Smooth muscle cell (in vitro differentiated cells): ENCODE measurements around the gene KIF12. TPM values are rescaled to one million over a fixed set of nuclear protein-coding genes. Genes with fewer than 3 reads are reported as not detected.

Source experiments
- DNase-seq: peaks from one replicate; lab custom pipeline; 2025; ENCODE audit not compliant: unreplicated experiment; lab: John Stamatoyannopoulos, UW
- H2AFZ ChIP-seq: fragments of 200-600 bp; sonication (generic); 2 replicates; pipeline ENCODE4 v1.6.0; 2016; ENCODE audit warnings: antibody characterized with exemption, low read depth, mild to moderate bottlenecking
- H3F3A ChIP-seq: fragments of 200-600 bp; sonication (generic); 2 replicates; pipeline ENCODE4 v1.6.0; 2017; ENCODE audit warnings: antibody characterized with exemption, low read depth
- H3K27ac ChIP-seq: fragments of 200-600 bp; sonication (generic); 2 replicates; pipeline ENCODE4 v1.5.1; 2016; ENCODE audit warnings: low read depth, mild to moderate bottlenecking
- H3K27me3 ChIP-seq: fragments of 200-600 bp; sonication (generic); 2 replicates; pipeline ENCODE4 v1.6.1; 2016; ENCODE audit warnings: low read depth, mild to moderate bottlenecking
- H3K36me3 ChIP-seq: fragments of 200-600 bp; sonication (generic); 2 replicates; pipeline ENCODE4 v1.5.1; 2016; ENCODE audit warnings: low read depth
- H3K4me1 ChIP-seq: fragments of 200-600 bp; sonication (generic); 2 replicates; pipeline ENCODE4 v1.5.1; 2016; ENCODE audit warnings: low read depth
- H3K4me2 ChIP-seq: fragments of 200-600 bp; sonication (generic); 2 replicates; pipeline ENCODE4 v1.6.0; 2016; ENCODE audit warnings: mild to moderate bottlenecking
- H3K4me3 ChIP-seq: fragments of 200-600 bp; sonication (generic); 2 replicates; pipeline ENCODE4 v1.5.1; 2016; ENCODE audit warnings: mild to moderate bottlenecking
- H3K79me2 ChIP-seq: fragments of 200-600 bp; sonication (generic); 2 replicates; pipeline ENCODE4 v1.6.0; 2016; ENCODE audit warnings: low read depth, mild to moderate bottlenecking
- H3K9ac ChIP-seq: fragments of 200-600 bp; sonication (generic); 2 replicates; pipeline ENCODE4 v1.6.0; 2016; ENCODE audit warnings: low read depth
- H3K9me3 ChIP-seq: fragments of 200-600 bp; sonication (generic); replicated peaks from 2 replicates; pipeline ENCODE4 v1.5.1; 2016; ENCODE audit warnings: low read depth
- H4K20me1 ChIP-seq: fragments of 200-600 bp; sonication (generic); 2 replicates; pipeline ENCODE4 v1.6.0; 2016; ENCODE audit warnings: low read depth
- CTCF ChIP-seq: fragments of 200-600 bp; sonication (generic); IDR thresholded peaks from 2 replicates; pipeline ENCODE4 v1.5.1; 2017; ENCODE audit warnings: borderline replicate concordance, mild to moderate bottlenecking, antibody characterized with exemption; ENCODE audit not compliant: insufficient read depth, poor library complexity, severe bottlenecking
- WGBS: methylation state at CpG from one replicate; pipeline ENCODE4 v1.1.7; 2016; ENCODE audit warnings: low lambda C conversion rate; 5-methylcytosine and 5-hydroxymethylcytosine counted together
- polyA plus RNA-seq: library from polyadenylated mRNA; unstranded; fragments of >200 nt; fragmentation: Nextera tagmentation; extraction: Ambion mirVana; gene quantifications from 2 replicates; pipeline ENCODE4 v1.2.1, GENCODE V29; 2016
- total RNA-seq: library from RNA; depleted of rRNA; stranded (reverse); fragments of >200 nt; gene quantifications from 2 replicates; pipeline ENCODE4 v1.2.3, GENCODE V29; 2014

Gene KIF12
- total and polyA plus RNA-seq, 2 experiments from 2014 or later: not detected

- WGBS: 89% methylated on average over 6 of the region's 6 CpGs
- no peaks in the 10 kb centered on the region for H3K36me3 ChIP-seq
- no peaks in the 10 kb centered on the region for H3K79me2 ChIP-seq
- no peaks in the 10 kb centered on the region for H3K4me1 ChIP-seq
- H3K27me3 ChIP-seq: peaks cover 15% of the 10 kb centered on the region
- no peaks in the 10 kb centered on the region for H3F3A ChIP-seq
- H2AFZ ChIP-seq: peak overlapping the region; percentile 8
- no peak for TF ChIP-seq CTCF
- no peak overlapping the region for H3K4me3 ChIP-seq
- no peaks in the 10 kb centered on the region for H3K9me3 ChIP-seq
- no peak for DNase-seq
- H3K27ac ChIP-seq: no peak overlapping the region
- H4K20me1 ChIP-seq: no peaks in the 10 kb centered on the region
- H3K4me2 ChIP-seq: no peak overlapping the region
- no peak overlapping the region for H3K9ac ChIP-seq
These were observed 10.0 kb upstream of the KIF12 start for GRCh38 chr9:114109124-114109523.

GRCh38 chr9:114108016-114108833 lies 9.1 kb upstream of the KIF12 start:
- Histone ChIP-seq H3K9ac (no peak overlapping the region), H3K4me3 (no peak overlapping the region), H3K27ac (no peak overlapping the region), H3F3A (no peaks in the 10 kb centered on the region), H3K79me2 (no peaks in the 10 kb centered on the region), H3K4me2 (no peak overlapping the region), H4K20me1 (no peaks in the 10 kb centered on the region), H3K27me3 (peaks cover 19% of the 10 kb centered on the region), H2AFZ (peak overlapping the region; percentile 35), H3K4me1 (no peaks in the 10 kb centered on the region), H3K36me3 (no peaks in the 10 kb centered on the region), H3K9me3 (no peaks in the 10 kb centered on the region)
- 40% methylated on average over 24 of the region's 28 CpGs for WGBS
- TF ChIP-seq CTCF: peak; percentile 94
- DNase-seq: peak; percentile 43

GRCh38 chr9:114107286-114108001 lies 8.4 kb upstream of the KIF12 start:
- Histone ChIP-seq H4K20me1 (no peaks in the 10 kb centered on the region), H3K9me3 (no peaks in the 10 kb centered on the region), H3F3A (no peaks in the 10 kb centered on the region), H3K4me3 (no peak overlapping the region), H3K4me2 (no peak overlapping the region), H3K79me2 (no peaks in the 10 kb centered on the region), H3K4me1 (no peaks in the 10 kb centered on the region), H3K9ac (no peak overlapping the region), H3K36me3 (no peaks in the 10 kb centered on the region), H2AFZ (peak overlapping the region; percentile 35), H3K27me3 (peaks cover 19% of the 10 kb centered on the region), H3K27ac (no peak overlapping the region)
- no peak for DNase-seq
- 69% methylated on average over 13 of the region's 13 CpGs for WGBS
- no peak for TF ChIP-seq CTCF
